Gastrocnemius medialis (tissue), 4 donors: ENCODE data around the gene TMEM221.

Source experiments
- POLR2A ChIP-seq, 2 donors: fragments of 450-650 bp; IDR thresholded peaks; one replicate each; pipeline ENCODE4 v1.6.1; 2017; ENCODE audit warnings: antibody characterized with exemption in 2 of 2, mild to moderate bottlenecking in 2 of 2, moderate library complexity in 2 of 2
- TF ChIP-seq, protein P1 (sequence below), 5 experiments: fragments of 450-650 bp in 3 of 5; fragments of 200-600 bp in 2 of 5; sonication (generic) in 2 of 5; IDR thresholded peaks in 4 of 5; conservative IDR thresholded peaks in 1 of 5; 1 replicate in 4 of 5; 2 replicates in 1 of 5; pipeline ENCODE4 v1.5.1; 2016 to 2019; ENCODE audit warnings: antibody characterized with exemption in 5 of 5, mild to moderate bottlenecking in 3 of 5, moderate library complexity in 3 of 5

DNA sequence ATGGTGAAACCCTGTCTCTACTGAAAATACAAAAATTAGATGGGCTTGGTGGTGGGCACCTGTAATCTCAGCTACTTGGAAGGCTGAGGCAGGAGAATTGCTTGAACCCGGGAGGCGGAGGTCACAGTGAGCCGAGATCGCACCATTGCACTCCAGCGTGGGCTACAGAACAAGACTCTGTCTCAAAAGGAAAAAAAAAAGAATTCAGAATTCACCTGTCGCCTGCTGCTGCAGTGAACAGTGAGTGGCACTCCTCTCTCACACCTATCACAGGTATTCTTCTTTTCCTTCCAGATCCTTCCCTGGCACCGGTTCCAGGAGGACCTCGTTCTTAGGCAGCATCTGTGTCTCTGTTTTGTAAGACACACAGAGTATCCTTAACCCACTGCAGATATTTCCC, 34.4 kb downstream of the TMEM221 start:
- TF ChIP-seq, protein P1, sequence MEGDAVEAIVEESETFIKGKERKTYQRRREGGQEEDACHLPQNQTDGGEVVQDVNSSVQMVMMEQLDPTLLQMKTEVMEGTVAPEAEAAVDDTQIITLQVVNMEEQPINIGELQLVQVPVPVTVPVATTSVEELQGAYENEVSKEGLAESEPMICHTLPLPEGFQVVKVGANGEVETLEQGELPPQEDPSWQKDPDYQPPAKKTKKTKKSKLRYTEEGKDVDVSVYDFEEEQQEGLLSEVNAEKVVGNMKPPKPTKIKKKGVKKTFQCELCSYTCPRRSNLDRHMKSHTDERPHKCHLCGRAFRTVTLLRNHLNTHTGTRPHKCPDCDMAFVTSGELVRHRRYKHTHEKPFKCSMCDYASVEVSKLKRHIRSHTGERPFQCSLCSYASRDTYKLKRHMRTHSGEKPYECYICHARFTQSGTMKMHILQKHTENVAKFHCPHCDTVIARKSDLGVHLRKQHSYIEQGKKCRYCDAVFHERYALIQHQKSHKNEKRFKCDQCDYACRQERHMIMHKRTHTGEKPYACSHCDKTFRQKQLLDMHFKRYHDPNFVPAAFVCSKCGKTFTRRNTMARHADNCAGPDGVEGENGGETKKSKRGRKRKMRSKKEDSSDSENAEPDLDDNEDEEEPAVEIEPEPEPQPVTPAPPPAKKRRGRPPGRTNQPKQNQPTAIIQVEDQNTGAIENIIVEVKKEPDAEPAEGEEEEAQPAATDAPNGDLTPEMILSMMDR (IDR thresholded peaks at IDR 0.05 in 4 of 5, conservative IDR thresholded peaks at IDR 0.05 in 1 of 5): no peak
- no peak for TF ChIP-seq POLR2A (IDR thresholded peaks at IDR 0.05)
